Mammary epithelial cell (primary cell): Measurements from ENCODE around the gene NUDT22.

Source experiments
- EZH2 ChIP-seq: IDR thresholded peaks from 2 replicates; pipeline ENCODE4 v1.6.1; 2012; ENCODE audit warnings: low read length, inconsistent platforms, borderline replicate concordance
- TF ChIP-seq, protein P1 (sequence below), 2 donors: IDR thresholded peaks in 1 of 2; conservative IDR thresholded peaks in 1 of 2; 2 replicates each; pipeline ENCODE4 v1.5.1; 2011 to 2012; ENCODE audit warnings: inconsistent platforms in 2 of 2, low read length in 2 of 2, mild to moderate bottlenecking in 2 of 2, control low read depth in 1 of 2, low read depth in 1 of 2; ENCODE audit not compliant: insufficient read depth in 1 of 2; ENCODE audit errors: extremely low read depth in 1 of 2

DNA sequence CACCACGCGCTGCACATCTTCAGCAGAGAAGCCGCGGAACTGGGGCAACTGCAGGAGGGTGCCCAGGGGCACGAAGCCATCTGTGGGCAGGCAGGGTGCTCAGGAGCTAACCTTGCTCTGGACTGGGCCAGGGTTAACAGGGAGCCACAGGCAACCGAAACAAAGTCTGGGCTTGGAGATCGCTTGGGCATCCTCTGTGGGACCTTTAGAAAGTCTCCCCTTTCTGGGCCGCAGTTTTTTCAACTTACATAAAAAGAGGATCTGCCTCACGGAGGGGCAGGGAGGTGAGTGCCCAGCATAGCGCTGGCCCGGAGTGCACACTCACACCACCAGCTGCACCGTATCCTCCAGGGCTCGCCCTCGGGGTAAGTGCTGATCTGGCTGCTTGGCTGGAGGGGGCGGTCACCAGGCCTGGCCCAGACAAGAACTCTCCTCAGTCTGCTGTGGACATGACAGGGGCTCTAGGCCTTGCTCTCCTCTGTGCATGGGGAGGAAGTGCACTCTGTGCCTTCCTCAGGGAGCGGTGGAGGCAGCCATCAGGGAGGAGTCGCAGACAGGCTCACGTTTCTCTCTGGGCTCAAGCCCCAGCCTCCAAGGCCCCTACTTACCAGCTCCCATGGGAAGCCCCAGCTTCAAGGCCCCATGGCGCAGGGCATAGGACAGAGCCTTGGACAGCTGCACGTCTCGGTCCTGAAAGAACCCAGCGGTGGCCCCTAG is 1.0 kb upstream of the NUDT22 start:
- TF ChIP-seq, protein P1, sequence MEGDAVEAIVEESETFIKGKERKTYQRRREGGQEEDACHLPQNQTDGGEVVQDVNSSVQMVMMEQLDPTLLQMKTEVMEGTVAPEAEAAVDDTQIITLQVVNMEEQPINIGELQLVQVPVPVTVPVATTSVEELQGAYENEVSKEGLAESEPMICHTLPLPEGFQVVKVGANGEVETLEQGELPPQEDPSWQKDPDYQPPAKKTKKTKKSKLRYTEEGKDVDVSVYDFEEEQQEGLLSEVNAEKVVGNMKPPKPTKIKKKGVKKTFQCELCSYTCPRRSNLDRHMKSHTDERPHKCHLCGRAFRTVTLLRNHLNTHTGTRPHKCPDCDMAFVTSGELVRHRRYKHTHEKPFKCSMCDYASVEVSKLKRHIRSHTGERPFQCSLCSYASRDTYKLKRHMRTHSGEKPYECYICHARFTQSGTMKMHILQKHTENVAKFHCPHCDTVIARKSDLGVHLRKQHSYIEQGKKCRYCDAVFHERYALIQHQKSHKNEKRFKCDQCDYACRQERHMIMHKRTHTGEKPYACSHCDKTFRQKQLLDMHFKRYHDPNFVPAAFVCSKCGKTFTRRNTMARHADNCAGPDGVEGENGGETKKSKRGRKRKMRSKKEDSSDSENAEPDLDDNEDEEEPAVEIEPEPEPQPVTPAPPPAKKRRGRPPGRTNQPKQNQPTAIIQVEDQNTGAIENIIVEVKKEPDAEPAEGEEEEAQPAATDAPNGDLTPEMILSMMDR (conservative IDR thresholded peaks at IDR 0.05 in 1 of 2, IDR thresholded peaks at IDR 0.05 in 1 of 2; ENCODE audit: extremely low read depth in 1 of 2, insufficient read depth in 1 of 2, low read depth in 1 of 2, low read length in 2 of 2) = no peak
- TF ChIP-seq EZH2 = no peak
